ENCODE data around the gene SERINC5.
"Not testable (repeated sequence)": the region's sequence is repeated elsewhere in the genome, so short reads cannot be mapped to it uniquely, and the experiment has no call there.

The SERINC5 gene

GRCh38 chr5:80255811-80256712, at the start of gene SERINC5:
Gene SERINC5, minus strand, starts transcription at chr5:80256048. Its CDS starts 126 bp downstream, at chr5:80255922.
- DNase-seq, result no peak

- DNase-seq, result no peak
Observed at GRCh38 chr5:80302636-80303035, 46.8 kb upstream of the SERINC5 start.

- DNase-seq, result not testable (repeated sequence)
Observed at GRCh38 chr5:80301342-80301741, 45.5 kb upstream of the SERINC5 start.

- not testable (repeated sequence) for DNase-seq
Observed at GRCh38 chr5:80300796-80301195, 44.9 kb upstream of the SERINC5 start.

- DNase-seq, result no peak
Observed at GRCh38 chr5:80300125-80300524, 44.3 kb upstream of the SERINC5 start.

- DNase-seq, result no peak
Observed at GRCh38 chr5:80299601-80300000, 43.8 kb upstream of the SERINC5 start.

- no peak for DNase-seq
Observed at GRCh38 chr5:80296121-80296520, 40.3 kb upstream of the SERINC5 start.

- DNase-seq, result no peak
Observed at GRCh38 chr5:80291761-80292160, 35.9 kb upstream of the SERINC5 start.

GRCh38 chr5:80289320-80289719, 33.5 kb upstream of the SERINC5 start:
- no peak for DNase-seq

GRCh38 chr5:80288177-80288576, 32.3 kb upstream of the SERINC5 start:
- no peak for DNase-seq

GRCh38 chr5:80284720-80285119, 28.9 kb upstream of the SERINC5 start:
- no peak for DNase-seq

GRCh38 chr5:80283360-80283759, 27.5 kb upstream of the SERINC5 start:
- DNase-seq, result no peak

GRCh38 chr5:80282054-80282453, 26.2 kb upstream of the SERINC5 start:
- DNase-seq, result no peak

- no peak for DNase-seq
Observed at GRCh38 chr5:80277191-80277590, 21.3 kb upstream of the SERINC5 start.

GRCh38 chr5:80276186-80276585, 20.3 kb upstream of the SERINC5 start:
- DNase-seq, result no peak

- DNase-seq, result no peak
Observed at GRCh38 chr5:80275347-80275746, 19.5 kb upstream of the SERINC5 start.

GRCh38 chr5:80270543-80270942, 14.7 kb upstream of the SERINC5 start:
- DNase-seq, result not testable (repeated sequence)

GRCh38 chr5:80269991-80270438, 14.2 kb upstream of the SERINC5 start:
- DNase-seq, result no peak

GRCh38 chr5:80268916-80269315, 13.1 kb upstream of the SERINC5 start:
- DNase-seq, result no peak

- no peak for DNase-seq
Observed at GRCh38 chr5:80266566-80266965, 10.7 kb upstream of the SERINC5 start.

- DNase-seq, result no peak
Observed at GRCh38 chr5:80260461-80260860, 4.6 kb upstream of the SERINC5 start.

GRCh38 chr5:80259511-80260203, 3.8 kb upstream of the SERINC5 start:
- no peak for DNase-seq

GRCh38 chr5:80255431-80255810, 427 bp downstream of the SERINC5 start:
- no peak for DNase-seq

Data from NCI-H1436 treated with DMSO at 0.1 percent for 48 hours (cell line).